ENCODE data around the gene MST1R.

GRCh38 chr3:49867400-49867799 is 36.3 kb downstream of the MST1R start:
- TF ChIP-seq ZFX (IDR thresholded peaks at IDR 0.05): no peak
- TF ChIP-seq CTCF (conservative IDR thresholded peaks at IDR 0.05): no peak

Data from C4-2B (cell line).